Endothelial cell of umbilical vein (primary cell): ENCODE results near the gene STK32A. TPM values are rescaled to one million over a fixed set of nuclear protein-coding genes. Genes with fewer than 3 reads are reported as not detected.

ENCODE experiments used
- BruUV-seq: library from RNA; stranded (reverse); fragments of 400-500 nt; replicated peaks from 2 replicates; lab custom pipeline; 2021; lab: Mats Ljungman, UMichigan
- CTCF ChIA-PET: fragments of 300-600, 350-600 bp; sonication (Branson Sonifier 250); formaldehyde crosslinking; loops from one replicate; lab custom pipeline; 2021; ENCODE audit warnings: antibody characterized with exemption, inconsistent platforms; lab: Charles Lee
- POLR2A ChIA-PET: fragments of 300-600, 350-600 bp; sonication (Branson Sonifier 250); formaldehyde crosslinking; loops from one replicate; lab custom pipeline; 2021; ENCODE audit warnings: antibody characterized with exemption, inconsistent platforms; lab: Charles Lee
- DNase-seq: peaks from one replicate; pipeline ENCODE4 v3.0.0-alpha.2; 2011; ENCODE audit warnings: low read depth, low spot score
- FAIRE-seq: peaks from 2 replicates; lab custom pipeline; 2011; peaks lifted over from hg19 to GRCh38; lab: Jason Lieb, UNC
- H2AFZ ChIP-seq: 2 replicates; pipeline ENCODE4 v1.6.0; 2012; ENCODE audit warnings: low read depth, low read length, control low read depth, inconsistent platforms
- H3K27ac ChIP-seq: 2 replicates; pipeline ENCODE4 v1.5.1; 2011; ENCODE audit warnings: low read depth, mild to moderate bottlenecking, control low read depth, low read length, moderate library complexity; ENCODE audit not compliant: insufficient read depth
- H3K27me3 ChIP-seq, 2 experiments: 2 replicates each; pipeline versions ENCODE4 v1.6.0 to v1.6.1; 2011; ENCODE audit warnings: low read length in 2 of 2, mixed read lengths in 1 of 2; ENCODE audit not compliant: control insufficient read depth in 2 of 2, insufficient read depth in 2 of 2
- H3K36me3 ChIP-seq, 2 experiments: 2 replicates in 1 of 2; 3 replicates in 1 of 2; pipeline ENCODE4 v1.5.1; 2011; ENCODE audit warnings: low read length in 2 of 2, mild to moderate bottlenecking in 1 of 2, moderate library complexity in 1 of 2; ENCODE audit not compliant: control insufficient read depth in 2 of 2, insufficient read depth in 2 of 2; ENCODE audit errors: extremely low read depth in 1 of 2
- H3K4me1 ChIP-seq: 3 replicates; pipeline ENCODE4 v1.5.1; 2011; ENCODE audit warnings: mild to moderate bottlenecking, low read length; ENCODE audit not compliant: control insufficient read depth, insufficient read depth; ENCODE audit errors: extremely low read depth
- H3K4me2 ChIP-seq: 2 replicates; pipeline ENCODE4 v1.6.1; 2011; ENCODE audit warnings: low read length, control low read depth, mixed read lengths; ENCODE audit not compliant: insufficient read depth
- H3K4me3 ChIP-seq, 3 experiments: fragments of 200-600 bp in 1 of 3; sonication (generic), shearing (Covaris generic) in 1 of 3; replicated peaks in 1 of 3; 2 replicates each; pipeline ENCODE4 v1.5.1; 2011 to 2016; ENCODE audit warnings: control low read depth in 3 of 3, low read length in 3 of 3, mild to moderate bottlenecking in 2 of 3, inconsistent platforms in 1 of 3, low read depth in 1 of 3, moderate library complexity in 1 of 3; ENCODE audit not compliant: insufficient read depth in 1 of 3
- H3K79me2 ChIP-seq: 2 replicates; pipeline ENCODE4 v1.6.0; 2012; ENCODE audit warnings: low read length, inconsistent platforms; ENCODE audit not compliant: control insufficient read depth, insufficient read depth
- H3K9ac ChIP-seq: replicated peaks from 2 replicates; pipeline ENCODE3; 2011; ENCODE audit warnings: low read length, control low read depth; ENCODE audit not compliant: insufficient read depth; ENCODE audit errors: extremely low read depth
- H3K9me1 ChIP-seq: replicated peaks from 3 replicates; pipeline ENCODE4 v1.6.0; 2011; ENCODE audit warnings: mild to moderate bottlenecking, low read length; ENCODE audit not compliant: control insufficient read depth, insufficient read depth; ENCODE audit errors: extremely low read depth
- H3K9me3 ChIP-seq: replicated peaks from 2 replicates; pipeline ENCODE4 v1.5.1; 2012; ENCODE audit warnings: low read length, inconsistent platforms; ENCODE audit not compliant: control insufficient read depth, insufficient read depth
- H4K20me1 ChIP-seq: replicated peaks from 2 replicates; pipeline ENCODE3; 2011; ENCODE audit warnings: mild to moderate bottlenecking, low read length; ENCODE audit not compliant: control insufficient read depth, insufficient read depth; ENCODE audit errors: extremely low read depth
- EZH2 ChIP-seq: IDR thresholded peaks from 2 replicates; pipeline ENCODE4 v1.6.1; 2012; ENCODE audit warnings: borderline replicate concordance, low read depth, mild to moderate bottlenecking, moderate library complexity, low read length, inconsistent platforms; ENCODE audit not compliant: severe bottlenecking
- FOS ChIP-seq: IDR thresholded peaks from 2 replicates; pipeline ENCODE4 v1.6.1; 2011; ENCODE audit warnings: mild to moderate bottlenecking, low read length, moderate library complexity, borderline replicate concordance; ENCODE audit not compliant: insufficient read depth
- POLR2A ChIP-seq: IDR thresholded peaks from 2 replicates; pipeline ENCODE4 v1.6.1; 2012; ENCODE audit warnings: low read depth, mild to moderate bottlenecking, control low read depth, low read length
- POLR2AphosphoS5 ChIP-seq: IDR thresholded peaks from 2 replicates; pipeline ENCODE4 v1.6.1; 2012; ENCODE audit warnings: low read depth, mild to moderate bottlenecking, control low read depth, low read length, moderate library complexity; ENCODE audit not compliant: insufficient read depth
- dilution Hi-C: fragments of 300-500 bp; cut with MboI; formaldehyde crosslinking; loops from one replicate; pipeline ENCODE4 v1.15.0; 2019; ENCODE audit warnings: low sequenced_read_pairs; ENCODE audit not compliant: extremely low pct_ligation_motif_present
- intact Hi-C: fragments of 100-400 bp; cut with micrococcal nuclease; formaldehyde crosslinking; loops from one replicate; pipeline ENCODE4 v1.10.0; 2022
- polyA plus RNA-seq, 4 experiments: library from polyadenylated mRNA; depleted of rRNA in 3 of 4; stranded (reverse) in 3 of 4; unstranded in 1 of 4; fragments of >200 nt; gene quantifications; 2 replicates each; pipeline versions ENCODE4 v1.2.1 to v1.2.3, GENCODE V29; 2011 to 2012; ENCODE audit warnings: missing spikeins in 1 of 4
- total RNA-seq: library from RNA; stranded (reverse); gene quantifications from 2 replicates; pipeline ENCODE4 v1.2.3, GENCODE V29; 2021
- TF ChIP-seq, protein P1 (sequence below): IDR thresholded peaks from 2 replicates; pipeline ENCODE4 v1.6.1; 2011; ENCODE audit not compliant: insufficient read depth, insufficient read length
- TF ChIP-seq, protein P2 (sequence below), 2 donors: IDR thresholded peaks; 1 replicate in 1 of 2; 2 replicates in 1 of 2; pipeline ENCODE4 v1.5.1; 2011; ENCODE audit warnings: low read length in 2 of 2, mild to moderate bottlenecking in 2 of 2, moderate library complexity in 2 of 2, control low read depth in 1 of 2, inconsistent platforms in 1 of 2, low read depth in 1 of 2; ENCODE audit not compliant: insufficient read depth in 1 of 2; ENCODE audit errors: extremely low read depth in 1 of 2

Gene STK32A
- total and polyA plus RNA-seq, 2 donors (not counting 3 experiments of a cell fraction or from before 2014, with no cell fraction given), result not detected

DNA sequence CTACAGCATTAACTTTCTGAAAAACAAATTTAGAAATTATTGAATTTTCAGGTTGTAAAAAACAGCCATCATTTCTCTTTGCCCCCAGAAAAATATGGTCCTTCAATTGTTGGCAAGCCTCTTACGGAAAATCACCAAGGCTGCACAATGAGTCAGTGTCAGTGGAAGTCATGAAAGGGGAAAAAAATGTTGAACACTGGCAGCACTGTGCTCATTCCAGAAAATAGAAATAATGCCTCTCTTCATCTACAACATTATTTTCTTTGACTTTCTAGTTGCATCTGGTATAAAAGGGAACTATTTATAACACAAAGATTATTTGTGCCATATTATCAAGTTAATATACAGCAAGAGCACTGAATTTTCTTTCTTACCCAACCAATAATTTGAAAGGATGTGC lies 26.7 kb upstream of the STK32A start:
- Histone ChIP-seq H2AFZ (no peak overlapping the region), H3K36me3 (no peaks in the 10 kb centered on the region), H3K79me2 (no peaks in the 10 kb centered on the region), H3K4me1 (no peaks in the 10 kb centered on the region), H3K27me3 (no peaks in the 10 kb centered on the region), H3K9me3 (no peaks in the 10 kb centered on the region), H3K4me3 (no peak overlapping the region), H3K4me2 (no peak overlapping the region), H3K9ac (no peak overlapping the region), H3K9me1 (no peaks in the 10 kb centered on the region), H4K20me1 (no peaks in the 10 kb centered on the region), H3K27ac (no peak overlapping the region)
- TF ChIP-seq, protein P1, sequence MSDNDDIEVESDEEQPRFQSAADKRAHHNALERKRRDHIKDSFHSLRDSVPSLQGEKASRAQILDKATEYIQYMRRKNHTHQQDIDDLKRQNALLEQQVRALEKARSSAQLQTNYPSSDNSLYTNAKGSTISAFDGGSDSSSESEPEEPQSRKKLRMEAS, result no peak
- FAIRE-seq, result no peak
- BruUV-seq, result no TSS peak
- dilution Hi-C loops, result no loop called here
- ChIA-PET CTCF (interaction anchor here (1.0 to 1.1 kb wide), 3 partner anchors 19 to 370 kb away, joined by 3 to 5 read pairs (median 3); no protein-coding TSS in a partner anchor), POLR2A (no interaction called here)
- DNase-seq, result no peak
- intact Hi-C loops, result no loop called here

DNA sequence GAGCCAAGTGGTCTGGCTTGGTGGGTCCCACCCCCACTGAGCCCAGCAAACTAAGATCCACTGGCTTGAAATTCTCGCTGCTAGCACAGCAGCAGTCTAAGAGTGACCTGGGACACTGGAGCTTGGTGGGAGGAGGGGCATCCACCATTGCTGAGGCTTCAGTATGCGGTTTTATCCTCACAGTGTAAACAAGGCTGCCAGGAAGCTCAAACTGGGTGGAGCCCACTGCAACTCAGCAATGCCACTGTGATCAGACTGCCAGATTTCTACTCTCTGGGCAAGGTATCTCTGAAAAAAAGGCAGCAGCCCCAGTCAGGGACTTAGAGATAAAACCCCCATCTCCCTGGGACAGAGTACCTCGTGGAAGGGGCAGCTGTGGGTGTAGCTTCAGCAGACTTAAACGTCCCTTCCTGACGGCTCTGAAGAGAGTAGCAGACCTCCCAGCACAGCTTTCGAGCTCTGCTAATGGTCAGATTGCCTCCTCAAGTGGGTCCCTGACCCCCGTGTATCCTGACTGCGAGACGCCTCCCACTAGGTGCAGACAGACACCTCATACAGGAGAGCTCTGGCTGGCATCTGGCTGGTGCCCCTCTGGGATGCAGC lies 18.2 kb upstream of the STK32A start:
- Histone ChIP-seq H3K4me2 (no peak overlapping the region), H3K79me2 (no peaks in the 10 kb centered on the region), H4K20me1 (no peaks in the 10 kb centered on the region), H3K9me1 (no peaks in the 10 kb centered on the region), H3K36me3 (no peaks in the 10 kb centered on the region), H3K9ac (no peak overlapping the region), H3K27ac (no peak overlapping the region), H2AFZ (no peak overlapping the region), H3K27me3 (peaks cover 2 to 5% of the 10 kb centered on the region in 2 experiments), H3K4me3 (no peak overlapping the region), H3K9me3 (no peaks in the 10 kb centered on the region), H3K4me1 (no peaks in the 10 kb centered on the region)
- intact Hi-C loops (no loop called here), dilution Hi-C loops (no loop called here)
- no peak for DNase-seq
- ChIA-PET CTCF (interaction anchor here (1.0 to 4.9 kb wide), 4 partner anchors 28 to 362 kb away, joined by 4 to 16 read pairs (median 5); no protein-coding TSS in a partner anchor), POLR2A (interaction anchor here (0.6 kb wide), 1 partner anchor 351 kb away, joined by 5 read pairs; no protein-coding TSS in a partner anchor)
- FAIRE-seq, result no peak
- no TSS peak for BruUV-seq
- TF ChIP-seq FOS, result no peak
- TF ChIP-seq, protein P1, result no peak
- TF ChIP-seq, protein P2, sequence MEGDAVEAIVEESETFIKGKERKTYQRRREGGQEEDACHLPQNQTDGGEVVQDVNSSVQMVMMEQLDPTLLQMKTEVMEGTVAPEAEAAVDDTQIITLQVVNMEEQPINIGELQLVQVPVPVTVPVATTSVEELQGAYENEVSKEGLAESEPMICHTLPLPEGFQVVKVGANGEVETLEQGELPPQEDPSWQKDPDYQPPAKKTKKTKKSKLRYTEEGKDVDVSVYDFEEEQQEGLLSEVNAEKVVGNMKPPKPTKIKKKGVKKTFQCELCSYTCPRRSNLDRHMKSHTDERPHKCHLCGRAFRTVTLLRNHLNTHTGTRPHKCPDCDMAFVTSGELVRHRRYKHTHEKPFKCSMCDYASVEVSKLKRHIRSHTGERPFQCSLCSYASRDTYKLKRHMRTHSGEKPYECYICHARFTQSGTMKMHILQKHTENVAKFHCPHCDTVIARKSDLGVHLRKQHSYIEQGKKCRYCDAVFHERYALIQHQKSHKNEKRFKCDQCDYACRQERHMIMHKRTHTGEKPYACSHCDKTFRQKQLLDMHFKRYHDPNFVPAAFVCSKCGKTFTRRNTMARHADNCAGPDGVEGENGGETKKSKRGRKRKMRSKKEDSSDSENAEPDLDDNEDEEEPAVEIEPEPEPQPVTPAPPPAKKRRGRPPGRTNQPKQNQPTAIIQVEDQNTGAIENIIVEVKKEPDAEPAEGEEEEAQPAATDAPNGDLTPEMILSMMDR (IDR thresholded peaks at IDR 0.05; ENCODE audit: extremely low read depth in 1 of 2, insufficient read depth in 1 of 2, low read depth in 1 of 2, low read length in 2 of 2), result no peak
- no peak for TF ChIP-seq POLR2AphosphoS5
- no peak for TF ChIP-seq EZH2
- no peak for TF ChIP-seq POLR2A
